ENCODE data around the gene RNF114. TPM values are rescaled to one million over a fixed set of nuclear protein-coding genes. Genes with fewer than 3 reads are reported as not detected.
"Not testable (repeated sequence)": the region's sequence is repeated elsewhere in the genome, so short reads cannot be mapped to it uniquely, and the experiment has no call there.

Gene RNF114
- total RNA-seq, 1 donor from 2014 or later: 138 TPM

GRCh38 chr20:49951151-49951550, 15.0 kb downstream of the RNF114 start:
- no peak for TF ChIP-seq CTCF (IDR thresholded peaks at IDR 0.05; ENCODE audit: insufficient read depth, low read length, poor library complexity, severe bottlenecking)

GRCh38 chr20:49955167-49955566, 19.0 kb downstream of the RNF114 start:
- DNase-seq (ENCODE audit: low read depth): no peak
- Histone ChIP-seq H3K36me3 (ENCODE audit: control insufficient read depth, insufficient read depth, low read length) (peaks cover 1% of the 10 kb centered on the region), H3K4me3 (ENCODE audit: low read depth, low read length) (no peak overlapping the region), H3K27me3 (ENCODE audit: control insufficient read depth, insufficient read depth, low read length) (no peaks in the 10 kb centered on the region)
- TF ChIP-seq CTCF (IDR thresholded peaks at IDR 0.05; ENCODE audit: insufficient read depth, low read length, poor library complexity, severe bottlenecking): no peak

More at GRCh38 chr20:49951151-49951550, 15.0 kb downstream of the RNF114 start:
- DNase-seq (ENCODE audit: low read depth): no peak
- Histone ChIP-seq H3K36me3 (ENCODE audit: control insufficient read depth, insufficient read depth, low read length) (peaks cover 1% of the 10 kb centered on the region), H3K4me3 (ENCODE audit: low read depth, low read length) (no peak overlapping the region), H3K27me3 (ENCODE audit: control insufficient read depth, insufficient read depth, low read length) (no peaks in the 10 kb centered on the region)

DNA sequence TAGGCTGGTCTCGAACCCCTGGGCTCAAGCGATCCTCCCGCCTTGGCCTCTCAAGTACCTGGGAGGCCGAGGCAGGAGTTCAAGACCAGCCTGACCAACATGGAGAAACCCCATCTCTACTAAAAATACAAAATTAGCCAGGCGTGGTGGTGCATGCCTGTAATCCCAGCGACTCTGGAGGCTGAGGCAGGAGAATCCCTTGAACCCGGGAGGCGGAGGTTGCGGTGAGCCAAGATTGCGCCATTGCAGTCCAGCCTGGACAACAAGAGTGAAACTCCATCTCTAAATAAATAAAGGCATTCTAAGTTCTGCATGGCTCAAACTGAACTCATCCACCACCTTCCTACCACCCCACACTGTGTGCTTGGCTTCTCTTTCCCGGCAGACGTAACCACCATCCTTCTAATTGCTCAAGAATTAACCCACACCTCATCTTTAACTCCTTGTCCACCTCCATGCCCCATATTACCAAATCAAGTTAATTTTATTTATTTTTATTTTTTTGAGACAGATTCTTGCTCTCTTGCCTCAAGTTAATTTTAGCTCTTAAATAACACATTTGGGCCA, 19.7 kb downstream of the RNF114 start:
- H3K27me3 ChIP-seq (ENCODE audit: control insufficient read depth, insufficient read depth, low read length); H3K4me3 ChIP-seq (ENCODE audit: low read depth, low read length); DNase-seq (ENCODE audit: low read depth); H3K36me3 ChIP-seq (ENCODE audit: control insufficient read depth, insufficient read depth, low read length): not testable (repeated sequence)

GRCh38 chr20:49956689-49957088, 20.5 kb downstream of the RNF114 start:
- Histone ChIP-seq H3K27me3 (ENCODE audit: control insufficient read depth, insufficient read depth, low read length) (no peaks in the 10 kb centered on the region), H3K36me3 (ENCODE audit: control insufficient read depth, insufficient read depth, low read length) (no peaks in the 10 kb centered on the region), H3K4me3 (ENCODE audit: low read depth, low read length) (no peak overlapping the region)
- DNase-seq (ENCODE audit: low read depth): no peak
- TF ChIP-seq CTCF (IDR thresholded peaks at IDR 0.05; ENCODE audit: insufficient read depth, low read length, poor library complexity, severe bottlenecking): no peak

GRCh38 chr20:49957089-49957938, 21.1 kb downstream of the RNF114 start:
- DNase-seq (ENCODE audit: low read depth); H3K4me3 ChIP-seq (ENCODE audit: low read depth, low read length); H3K36me3 ChIP-seq (ENCODE audit: control insufficient read depth, insufficient read depth, low read length); H3K27me3 ChIP-seq (ENCODE audit: control insufficient read depth, insufficient read depth, low read length): not testable (repeated sequence)

GRCh38 chr20:49961413-49961812, 25.2 kb downstream of the RNF114 start:
- DNase-seq (ENCODE audit: low read depth): no peak
- Histone ChIP-seq H3K27me3 (ENCODE audit: control insufficient read depth, insufficient read depth, low read length) (no peaks in the 10 kb centered on the region), H3K4me3 (ENCODE audit: low read depth, low read length) (no peak overlapping the region), H3K36me3 (ENCODE audit: control insufficient read depth, insufficient read depth, low read length) (no peaks in the 10 kb centered on the region)
- no peak for TF ChIP-seq CTCF (IDR thresholded peaks at IDR 0.05; ENCODE audit: insufficient read depth, low read length, poor library complexity, severe bottlenecking)

Measured in kidney epithelial cell (primary cell).